ENCODE results near the gene SLC7A4.
"Not testable (repeated sequence)": the region's sequence is repeated elsewhere in the genome, so short reads cannot be mapped to it uniquely, and the experiment has no call there.

The SLC7A4 gene

GRCh38 chr22:21064917-21065864 lies 32.8 kb upstream of the SLC7A4 start:
- DNase-seq (ENCODE audit: low read depth, low spot score) = no peak

DNA sequence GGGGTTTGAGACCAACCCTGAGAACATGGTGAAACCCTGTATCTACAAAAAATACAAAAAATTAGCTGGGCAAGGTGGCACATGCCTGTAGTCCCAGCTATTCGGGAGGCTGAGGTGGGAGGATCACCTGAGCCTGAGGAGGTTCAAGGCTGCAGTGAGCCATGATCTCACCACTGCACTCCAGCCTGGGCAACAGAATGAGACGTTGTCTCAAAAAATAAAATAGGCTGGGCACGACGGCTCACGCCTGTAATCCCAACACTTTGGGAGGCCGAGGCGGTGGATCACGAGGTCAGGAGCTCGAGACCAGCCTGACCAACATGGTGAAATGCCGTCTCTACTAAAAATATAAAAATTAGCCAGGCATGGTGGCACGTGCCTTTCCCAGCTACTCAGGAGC lies 32.1 kb upstream of the SLC7A4 start:
- DNase-seq (ENCODE audit: low read depth, low spot score) = not testable (repeated sequence)

DNA sequence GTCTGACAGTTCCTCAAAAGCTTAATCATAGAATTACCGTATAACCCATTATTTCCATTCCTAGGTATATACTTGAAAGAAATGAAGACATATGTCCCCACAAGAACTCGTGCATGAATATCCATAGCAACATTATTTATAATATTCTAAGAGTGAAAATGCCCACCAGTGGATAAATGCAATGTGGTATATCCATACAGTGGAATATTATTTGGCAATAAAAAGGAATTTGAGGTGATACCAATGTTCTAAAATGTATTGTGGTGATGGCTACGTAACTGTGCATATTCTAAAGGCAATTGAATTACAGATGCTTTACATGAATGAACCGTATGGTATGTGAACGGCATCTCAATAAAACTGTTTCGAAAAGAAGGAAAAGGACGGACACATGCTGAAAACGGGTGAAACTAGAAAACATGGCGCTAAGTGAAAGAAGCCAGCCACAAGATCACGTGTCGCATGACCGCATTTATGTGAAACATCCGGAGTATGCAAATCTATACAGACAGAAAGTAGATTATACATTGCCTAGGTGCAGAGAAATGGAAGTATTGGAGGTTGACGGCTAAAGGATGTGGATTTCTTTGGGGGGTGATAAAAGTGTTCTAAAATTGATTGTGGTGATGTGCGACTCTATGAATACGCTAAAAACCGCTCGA lies 29.4 kb upstream of the SLC7A4 start:
- not testable (repeated sequence) for DNase-seq (ENCODE audit: low read depth, low spot score)

DNA sequence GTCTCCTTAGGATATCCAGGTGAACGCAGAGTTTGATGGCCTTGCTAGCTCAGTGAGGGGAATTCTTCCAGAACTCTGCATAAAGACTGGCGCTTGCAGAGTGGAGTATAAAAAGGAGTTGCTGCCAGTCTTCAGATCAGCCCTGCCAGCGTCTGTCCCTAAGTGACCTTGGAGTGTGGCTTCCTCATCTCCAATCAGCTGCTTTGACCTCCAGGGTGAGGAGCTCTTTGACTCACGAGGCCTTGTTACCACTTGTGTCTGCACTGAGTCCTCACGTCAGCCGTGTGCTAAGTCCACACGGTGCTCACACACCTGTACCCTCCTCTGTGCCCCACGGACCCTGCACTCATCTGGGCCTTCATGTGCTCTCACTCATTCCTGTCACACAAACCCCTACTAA lies 28.0 kb upstream of the SLC7A4 start:
- DNase-seq (ENCODE audit: low read depth, low spot score) = not testable (repeated sequence)

- DNase-seq (ENCODE audit: low read depth, low spot score) = no peak
These were observed 23.5 kb upstream of the SLC7A4 start for GRCh38 chr22:21055880-21056319.

GRCh38 chr22:21055564-21055834 lies 23.1 kb upstream of the SLC7A4 start:
- no peak for DNase-seq (ENCODE audit: low read depth, low spot score)

GRCh38 chr22:21054714-21055563 lies 22.6 kb upstream of the SLC7A4 start:
- no peak for DNase-seq (ENCODE audit: low read depth, low spot score)

DNA sequence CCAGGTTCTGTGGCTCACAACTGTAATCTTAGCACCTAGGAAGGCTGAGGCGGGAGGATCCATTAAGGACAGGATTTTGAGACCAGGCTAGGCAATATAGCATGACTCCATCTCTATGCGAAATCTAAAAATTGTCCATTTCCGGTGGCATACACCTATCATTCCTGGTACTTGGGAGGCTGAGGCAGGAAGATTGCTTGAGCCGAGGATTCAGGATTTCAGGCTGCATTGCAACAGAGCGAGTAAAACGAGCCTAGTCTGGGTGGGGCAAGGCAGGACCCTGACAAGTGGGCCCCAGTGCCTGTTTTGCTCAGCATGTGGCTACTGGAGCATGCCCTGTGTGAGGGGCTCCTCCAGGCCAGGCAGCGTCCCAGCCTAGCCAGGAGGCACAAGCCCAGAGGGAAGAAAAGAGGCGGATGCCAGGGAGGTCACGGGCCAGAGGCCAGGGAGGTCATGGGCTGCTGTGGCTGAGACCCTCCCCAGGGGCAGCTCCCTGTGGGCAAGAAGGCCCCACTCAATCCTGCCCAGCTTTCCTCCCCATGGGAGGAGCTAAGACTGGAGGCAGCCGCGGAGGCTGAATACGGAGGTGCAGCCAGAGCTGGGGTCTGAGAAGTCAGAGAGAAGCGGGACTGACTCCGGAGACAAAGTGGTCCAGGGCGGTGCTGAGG lies 21.8 kb upstream of the SLC7A4 start:
- DNase-seq (ENCODE audit: low read depth, low spot score) = no peak

- DNase-seq (ENCODE audit: low read depth, low spot score) = no peak
These were observed 20.5 kb upstream of the SLC7A4 start for GRCh38 chr22:21052715-21053459.

GRCh38 chr22:21051831-21052400 lies 19.6 kb upstream of the SLC7A4 start:
- no peak for DNase-seq (ENCODE audit: low read depth, low spot score)

DNA sequence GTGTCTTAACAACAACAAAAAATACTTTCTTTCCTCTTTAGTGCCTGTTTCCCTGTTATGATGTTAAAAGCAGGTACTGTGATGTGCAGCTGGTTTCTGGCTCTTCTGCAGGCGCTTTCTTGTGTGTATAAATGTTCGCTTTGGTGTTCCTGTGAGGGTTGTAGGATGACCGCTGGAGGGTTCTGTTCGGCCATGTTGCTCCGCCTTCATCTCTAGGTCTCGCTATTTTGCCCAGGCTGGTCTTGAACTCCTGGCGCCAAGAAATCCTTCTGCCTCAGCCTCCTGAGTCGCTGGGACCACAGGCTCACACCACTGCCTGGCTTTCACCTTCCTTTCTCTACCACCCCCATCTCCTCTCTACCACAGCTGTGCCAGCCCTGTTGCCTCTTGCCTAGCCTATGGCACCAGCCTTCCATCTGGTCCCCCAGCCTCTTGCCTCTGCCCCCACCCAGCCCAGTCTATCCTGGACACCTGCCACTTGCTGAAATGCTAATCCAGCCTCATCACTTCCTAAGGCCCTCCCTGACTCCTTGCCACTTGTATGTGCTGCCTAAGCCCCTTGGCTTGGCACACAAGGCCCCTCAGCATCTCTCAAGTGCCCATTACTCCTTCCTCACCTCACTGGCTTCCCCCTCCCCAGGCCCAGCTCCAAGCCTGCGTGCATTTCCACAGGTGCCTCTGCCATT lies 18.9 kb upstream of the SLC7A4 start:
- DNase-seq (ENCODE audit: low read depth, low spot score) = no peak

- DNase-seq (ENCODE audit: low read depth, low spot score) = not testable (repeated sequence)
These were observed 16.6 kb upstream of the SLC7A4 start for GRCh38 chr22:21048965-21049364.

DNA sequence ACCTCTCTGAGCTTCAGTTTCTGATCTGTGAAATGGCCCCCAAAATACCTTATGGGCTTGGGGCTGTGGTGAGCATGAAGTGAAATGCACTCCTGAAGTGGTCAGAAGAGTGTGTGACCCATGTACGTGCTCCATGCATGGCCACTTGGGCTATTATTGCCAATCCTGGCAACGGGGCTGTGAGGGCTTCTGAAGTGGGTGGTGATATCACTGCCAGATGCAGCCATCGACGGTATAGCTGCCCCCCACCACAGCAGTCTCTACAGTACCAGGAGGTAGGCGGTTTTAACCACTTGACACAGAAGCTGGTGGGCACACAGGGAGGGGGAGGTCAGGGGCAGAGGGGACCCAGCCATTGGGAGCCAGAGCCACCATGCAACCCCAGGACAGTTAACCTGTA lies 16.1 kb upstream of the SLC7A4 start:
- DNase-seq (ENCODE audit: low read depth, low spot score) = not testable (repeated sequence)

- DNase-seq (ENCODE audit: low read depth, low spot score) = no peak
These were observed 15.4 kb upstream of the SLC7A4 start for GRCh38 chr22:21047730-21048129.

GRCh38 chr22:21047035-21047661 lies 14.8 kb upstream of the SLC7A4 start:
- DNase-seq (ENCODE audit: low read depth, low spot score) = no peak

- DNase-seq (ENCODE audit: low read depth, low spot score) = peak; percentile 39
These were observed 13.4 kb upstream of the SLC7A4 start, which contains the start of gene LRRC74B for GRCh38 chr22:21045585-21046294. TSS of gene LRRC74B (plus strand) at chr22:21045946. CDS start at chr22:21045987, 41 bp downstream.

DNA sequence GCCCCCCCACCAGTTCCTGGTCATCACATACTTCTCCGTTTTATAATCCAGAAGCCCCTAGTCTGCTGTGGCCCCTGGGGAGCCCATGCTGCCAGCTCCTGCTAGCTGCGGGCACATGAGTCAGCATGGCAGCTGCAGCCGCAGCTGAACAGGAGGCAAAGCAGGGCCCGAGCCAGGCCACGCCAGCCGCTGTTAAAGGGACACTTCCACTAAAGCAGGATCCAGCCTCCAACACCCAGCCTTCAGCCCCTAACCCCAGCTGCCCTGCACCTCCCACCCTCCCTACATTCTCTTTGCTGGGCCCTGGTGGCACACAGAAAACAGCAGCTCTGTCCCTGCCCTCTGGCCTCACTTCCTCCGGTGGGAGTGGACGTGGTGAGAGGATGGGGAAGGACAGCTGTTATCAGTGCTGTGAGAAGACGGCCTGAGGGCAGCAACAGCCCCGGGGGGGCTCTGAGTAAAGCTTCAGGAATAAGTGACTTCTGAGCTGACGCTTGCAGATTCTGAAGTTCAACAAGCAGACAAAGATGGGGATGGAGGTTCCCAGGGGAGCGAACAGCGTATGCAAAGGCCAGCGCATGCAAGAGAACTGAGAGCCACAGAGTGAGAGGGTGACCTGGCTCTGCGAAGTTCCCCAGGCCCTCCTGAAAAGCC lies 12.7 kb upstream of the SLC7A4 start:
- no peak for DNase-seq (ENCODE audit: low read depth, low spot score)

DNA sequence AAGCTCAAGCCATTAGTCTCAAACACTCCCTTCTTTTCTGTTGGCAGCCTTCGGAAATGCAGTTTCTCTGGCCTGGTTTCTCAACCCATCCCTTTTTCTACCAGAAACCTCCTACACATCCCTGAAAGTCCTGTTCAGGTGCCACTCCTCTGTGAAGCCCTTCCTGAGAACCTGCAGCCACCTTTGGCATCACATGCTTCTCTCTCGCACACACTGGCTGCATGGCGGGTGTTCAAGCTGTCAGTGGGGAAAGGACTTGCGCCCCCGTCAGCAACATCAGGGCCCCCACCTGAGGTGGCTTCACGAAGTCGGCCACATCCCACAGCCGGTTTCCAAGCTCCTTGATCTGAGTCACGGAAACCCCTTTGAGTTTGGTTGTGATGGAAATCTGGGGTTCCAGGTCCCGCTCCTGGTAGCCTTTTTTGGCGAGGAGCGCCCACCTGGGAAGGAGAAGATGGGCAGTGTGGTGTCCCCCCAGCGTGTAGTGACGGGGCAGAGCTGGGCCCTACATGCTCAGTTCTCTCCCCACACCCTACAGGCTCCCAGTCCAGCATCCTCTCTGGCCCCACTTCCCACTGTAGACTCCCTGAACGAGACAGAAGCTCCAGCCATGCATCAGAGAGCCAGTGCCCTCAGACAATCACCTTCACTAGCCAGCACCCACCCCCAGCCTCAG lies 11.6 kb upstream of the SLC7A4 start:
- no peak for DNase-seq (ENCODE audit: low read depth, low spot score)
